Vagina (tissue), 2 donors: ENCODE data around the gene DAZAP2. TPM values are rescaled to one million over a fixed set of nuclear protein-coding genes. Genes with fewer than 3 reads are reported as not detected.

ENCODE experiments used
- DNase-seq, 2 donors: peaks; one replicate each; pipeline ENCODE4 v3.0.0-alpha.2; 2017; ENCODE audit errors: extremely low spot score in 2 of 2
- H3K27ac ChIP-seq: fragments of 200-600 bp; sonication (generic); one replicate; pipeline ENCODE4 v1.5.1; 2019
- H3K27me3 ChIP-seq: fragments of 200-600 bp; sonication (generic); one replicate; pipeline ENCODE4 v1.5.1; 2019
- H3K36me3 ChIP-seq, 2 donors: fragments of 200-600 bp; sonication (generic); one replicate each; pipeline ENCODE4 v1.5.1; 2017 to 2019
- H3K4me1 ChIP-seq: fragments of 200-600 bp; sonication (generic); one replicate; pipeline ENCODE4 v1.5.1; 2019
- H3K4me3 ChIP-seq, 2 donors: fragments of 200-600 bp; sonication (generic); 1 replicate in 1 of 2; 2 replicates in 1 of 2; pipeline ENCODE4 v1.5.1; 2016 to 2019
- H3K9me3 ChIP-seq: fragments of 200-600 bp; sonication (generic); one replicate; pipeline ENCODE4 v1.5.1; 2019
- POLR2A ChIP-seq, 2 donors: fragments of 450-650 bp; IDR thresholded peaks; one replicate each; pipeline ENCODE4 v1.6.1; 2017; ENCODE audit warnings: antibody characterized with exemption in 2 of 2, mild to moderate bottlenecking in 2 of 2, moderate library complexity in 2 of 2
- POLR2AphosphoS5 ChIP-seq, 2 donors: sonication (generic); formaldehyde crosslinking; IDR thresholded peaks; one replicate each; pipeline ENCODE4 v1.9.0; 2017; ENCODE audit warnings: antibody characterized with exemption in 2 of 2, mild to moderate bottlenecking in 2 of 2, low read depth in 1 of 2; ENCODE audit not compliant: insufficient read depth in 1 of 2
- intact Hi-C: fragments of 100-400 bp; cut with DNase I; formaldehyde crosslinking; loops from one replicate; pipeline ENCODE4 v1.15.1; 2023
- total RNA-seq: library from RNA; depleted of rRNA; stranded (reverse); fragments of >200 nt; gene quantifications from one replicate; pipeline ENCODE4 v1.2.3, GENCODE V29; 2016
- TF ChIP-seq, protein P1 (sequence below), 3 experiments: fragments of 450-650 bp in 2 of 3; fragments of 200-600 bp in 1 of 3; sonication (generic) in 1 of 3; IDR thresholded peaks; one replicate each; pipeline ENCODE4 v1.5.1; 2017 to 2019; ENCODE audit warnings: antibody characterized with exemption in 3 of 3, mild to moderate bottlenecking in 2 of 3, moderate library complexity in 2 of 3

The DAZAP2 gene
- total RNA-seq, 1 donor from 2014 or later = 230 TPM

DNA sequence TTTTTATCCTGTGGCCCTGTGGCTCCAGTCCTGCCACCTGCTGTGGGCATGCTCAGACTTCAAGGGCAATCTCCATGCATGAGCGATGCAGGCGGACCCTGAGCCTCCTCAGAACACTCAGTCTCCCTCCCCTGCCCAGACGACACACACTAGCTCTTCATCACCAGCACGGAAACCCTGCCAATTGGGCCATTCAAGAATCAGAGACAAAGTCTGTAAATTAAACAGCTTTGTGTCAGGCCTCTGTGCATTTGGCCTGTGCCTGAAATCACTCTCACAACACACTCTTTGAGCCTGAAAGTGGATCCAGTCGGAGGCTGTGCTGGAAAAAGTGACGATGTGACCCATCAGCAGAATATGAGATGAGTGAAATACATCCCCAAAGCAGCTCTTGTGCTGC, 33.3 kb upstream of the DAZAP2 start:
- H3K27me3 ChIP-seq = no peaks in the 10 kb centered on the region
- H3K27ac ChIP-seq = no peak overlapping the region
- H3K4me1 ChIP-seq = no peaks in the 10 kb centered on the region
- intact Hi-C loops = no loop called here
- no peak overlapping the region for H3K4me3 ChIP-seq
- no peaks in the 10 kb centered on the region for H3K9me3 ChIP-seq
- H3K36me3 ChIP-seq = no peaks in the 10 kb centered on the region
- TF ChIP-seq POLR2AphosphoS5 (IDR thresholded peaks at IDR 0.05; ENCODE audit: insufficient read depth in 1 of 2, low read depth in 1 of 2) (no peak), POLR2A (IDR thresholded peaks at IDR 0.05) (no peak)
- DNase-seq = no peak

DNA sequence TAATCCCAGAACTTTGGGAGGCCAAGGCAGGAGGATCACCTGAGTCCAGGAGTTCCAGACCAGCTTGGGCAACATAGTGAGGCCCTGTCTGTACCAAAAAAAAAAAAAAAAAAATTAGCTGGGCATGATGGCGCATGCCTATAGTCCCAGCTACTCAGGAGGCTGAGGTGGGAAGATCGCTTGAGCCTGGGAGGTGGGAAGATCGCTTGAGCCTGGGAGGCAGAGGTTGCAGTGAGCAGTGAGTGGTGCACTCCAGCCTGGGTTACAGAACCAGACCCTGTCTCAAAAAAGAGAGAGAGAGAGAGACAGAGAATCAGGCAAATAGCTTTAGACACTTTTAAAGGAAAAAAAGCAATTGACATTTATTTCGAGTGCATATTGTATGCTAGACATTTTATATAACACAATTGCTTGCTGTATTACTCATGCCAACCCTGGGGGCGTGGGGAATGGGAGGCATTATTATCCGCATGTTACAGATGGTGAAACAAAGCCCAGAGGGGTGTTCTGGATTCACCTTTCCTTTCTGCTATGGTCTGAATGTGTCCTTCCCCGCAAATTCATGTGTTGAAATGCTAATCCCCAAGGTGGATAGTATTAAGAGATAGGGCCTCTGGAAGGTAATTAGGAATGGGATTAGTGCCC, 30.5 kb upstream of the DAZAP2 start:
- intact Hi-C loops = no loop called here
- no peaks in the 10 kb centered on the region for H3K27me3 ChIP-seq
- no peak overlapping the region for H3K27ac ChIP-seq
- no peak for DNase-seq
- H3K36me3 ChIP-seq = no peaks in the 10 kb centered on the region
- no peak overlapping the region for H3K4me3 ChIP-seq
- TF ChIP-seq POLR2A (IDR thresholded peaks at IDR 0.05) (no peak), POLR2AphosphoS5 (IDR thresholded peaks at IDR 0.05; ENCODE audit: insufficient read depth in 1 of 2, low read depth in 1 of 2) (no peak)
- TF ChIP-seq, protein P1, sequence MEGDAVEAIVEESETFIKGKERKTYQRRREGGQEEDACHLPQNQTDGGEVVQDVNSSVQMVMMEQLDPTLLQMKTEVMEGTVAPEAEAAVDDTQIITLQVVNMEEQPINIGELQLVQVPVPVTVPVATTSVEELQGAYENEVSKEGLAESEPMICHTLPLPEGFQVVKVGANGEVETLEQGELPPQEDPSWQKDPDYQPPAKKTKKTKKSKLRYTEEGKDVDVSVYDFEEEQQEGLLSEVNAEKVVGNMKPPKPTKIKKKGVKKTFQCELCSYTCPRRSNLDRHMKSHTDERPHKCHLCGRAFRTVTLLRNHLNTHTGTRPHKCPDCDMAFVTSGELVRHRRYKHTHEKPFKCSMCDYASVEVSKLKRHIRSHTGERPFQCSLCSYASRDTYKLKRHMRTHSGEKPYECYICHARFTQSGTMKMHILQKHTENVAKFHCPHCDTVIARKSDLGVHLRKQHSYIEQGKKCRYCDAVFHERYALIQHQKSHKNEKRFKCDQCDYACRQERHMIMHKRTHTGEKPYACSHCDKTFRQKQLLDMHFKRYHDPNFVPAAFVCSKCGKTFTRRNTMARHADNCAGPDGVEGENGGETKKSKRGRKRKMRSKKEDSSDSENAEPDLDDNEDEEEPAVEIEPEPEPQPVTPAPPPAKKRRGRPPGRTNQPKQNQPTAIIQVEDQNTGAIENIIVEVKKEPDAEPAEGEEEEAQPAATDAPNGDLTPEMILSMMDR (IDR thresholded peaks at IDR 0.05) = no peak
- H3K9me3 ChIP-seq = no peaks in the 10 kb centered on the region
- H3K4me1 ChIP-seq = no peaks in the 10 kb centered on the region

DNA sequence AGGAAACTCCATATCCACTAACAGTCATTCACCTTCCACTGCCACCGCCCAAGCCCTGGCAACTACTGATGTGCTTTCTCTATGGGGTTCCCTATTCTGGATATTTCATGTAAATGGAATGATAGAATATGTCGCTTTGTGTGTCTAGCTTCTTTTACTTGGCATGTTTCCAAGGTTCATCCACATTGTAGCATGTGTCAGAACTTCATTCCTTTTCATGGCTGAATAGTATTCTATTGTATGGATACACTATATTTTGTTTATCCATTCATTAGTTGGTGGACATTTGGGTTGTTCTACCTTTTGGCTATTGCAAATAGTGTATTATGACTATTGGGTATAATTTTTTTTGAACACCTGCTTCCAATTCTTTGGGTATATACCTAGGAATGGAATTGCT, 29.4 kb upstream of the DAZAP2 start:
- Histone ChIP-seq H3K4me1 (no peaks in the 10 kb centered on the region), H3K4me3 (no peak overlapping the region), H3K36me3 (no peaks in the 10 kb centered on the region), H3K27me3 (no peaks in the 10 kb centered on the region), H3K9me3 (no peaks in the 10 kb centered on the region), H3K27ac (no peak overlapping the region)
- TF ChIP-seq POLR2AphosphoS5 (IDR thresholded peaks at IDR 0.05; ENCODE audit: insufficient read depth in 1 of 2, low read depth in 1 of 2) (no peak), POLR2A (IDR thresholded peaks at IDR 0.05) (no peak)
- TF ChIP-seq, protein P1 (IDR thresholded peaks at IDR 0.05) = no peak
- no peak for DNase-seq
- intact Hi-C loops = no loop called here

DNA sequence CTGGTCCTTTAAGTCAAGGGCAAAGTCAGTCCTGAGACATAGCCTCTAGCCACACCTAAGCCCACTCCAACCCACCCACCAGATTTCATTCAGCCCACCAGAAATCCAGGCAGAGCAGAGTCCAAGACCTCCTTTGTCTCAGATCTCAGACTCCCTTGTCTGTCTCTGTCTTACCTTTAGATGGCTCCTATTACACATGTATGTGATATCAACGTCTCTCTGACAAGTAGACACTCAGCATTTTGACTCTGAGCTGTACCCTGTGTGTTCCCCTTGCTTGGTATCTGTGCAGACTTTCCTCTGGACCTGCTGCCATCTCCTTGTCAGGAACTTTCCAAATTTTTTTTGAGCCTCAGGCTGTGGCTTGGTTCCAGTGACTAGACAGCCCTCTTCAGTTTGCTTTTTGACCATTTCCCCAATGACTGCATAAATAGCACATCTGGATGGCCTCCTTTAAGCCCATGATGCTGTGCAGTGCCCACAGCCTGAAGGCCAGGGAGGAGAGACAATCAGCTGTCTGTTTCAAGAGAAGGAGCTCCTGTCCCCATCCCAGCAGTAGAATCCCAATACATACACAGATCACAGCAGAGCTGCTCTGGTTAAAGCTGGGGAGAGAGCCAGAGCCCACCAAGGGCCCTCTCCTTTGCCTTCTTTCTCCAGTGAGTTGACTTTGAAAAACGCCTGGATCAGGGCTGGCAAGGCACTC, 27.8 kb upstream of the DAZAP2 start:
- no peak for DNase-seq
- no peaks in the 10 kb centered on the region for H3K27me3 ChIP-seq
- H3K4me1 ChIP-seq = no peaks in the 10 kb centered on the region
- no peak overlapping the region for H3K4me3 ChIP-seq
- H3K9me3 ChIP-seq = no peaks in the 10 kb centered on the region
- intact Hi-C loops = no loop called here
- TF ChIP-seq POLR2AphosphoS5 (IDR thresholded peaks at IDR 0.05; ENCODE audit: insufficient read depth in 1 of 2, low read depth in 1 of 2) = no peak
- TF ChIP-seq POLR2A (IDR thresholded peaks at IDR 0.05) = no peak
- TF ChIP-seq, protein P1 (IDR thresholded peaks at IDR 0.05) = no peak
- no peak overlapping the region for H3K27ac ChIP-seq
- no peaks in the 10 kb centered on the region for H3K36me3 ChIP-seq

DNA sequence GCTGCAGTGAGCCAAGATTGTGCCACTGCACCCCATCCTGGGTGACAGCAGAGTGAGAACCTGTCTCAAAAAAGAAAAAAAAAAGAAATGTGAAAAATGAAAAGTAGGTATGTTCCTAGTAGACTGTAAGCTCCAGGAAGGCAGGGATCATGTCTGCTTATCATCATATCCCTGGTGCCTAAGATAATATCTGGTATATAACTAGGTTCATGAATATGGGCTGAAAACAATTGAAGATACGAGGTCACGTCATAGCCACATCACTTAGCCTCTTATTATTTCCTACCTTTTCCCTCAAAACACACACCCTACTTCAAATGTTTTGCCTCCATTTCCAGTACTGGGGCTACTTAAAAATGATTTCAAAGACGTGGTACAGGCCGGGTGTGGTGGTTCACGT, 23.7 kb upstream of the DAZAP2 start:
- no peak for TF ChIP-seq POLR2A (IDR thresholded peaks at IDR 0.05)
- TF ChIP-seq, protein P1 (IDR thresholded peaks at IDR 0.05) = no peak
- TF ChIP-seq POLR2AphosphoS5 (IDR thresholded peaks at IDR 0.05; ENCODE audit: insufficient read depth in 1 of 2, low read depth in 1 of 2) = no peak
- H3K27me3 ChIP-seq = no peaks in the 10 kb centered on the region
- no peak for DNase-seq
- H3K4me1 ChIP-seq = peaks cover 13% of the 10 kb centered on the region
- H3K9me3 ChIP-seq = no peaks in the 10 kb centered on the region
- no peak overlapping the region for H3K27ac ChIP-seq
- no peak overlapping the region for H3K4me3 ChIP-seq
- intact Hi-C loops = no loop called here
- H3K36me3 ChIP-seq = no peaks in the 10 kb centered on the region
